NK-92 treated with Interleukin-12 subunit alpha and Interleukin-12 subunit beta, amount 100 ng/mL, for 24 hours (cell line): ENCODE results near the gene IFNA14.
"Not testable (repeated sequence)": the region's sequence is repeated elsewhere in the genome, so short reads cannot be mapped to it uniquely, and the experiment has no call there.

ENCODE experiments used
- DNase-seq: peaks from one replicate; lab custom pipeline; 2025; lab: John Stamatoyannopoulos, UW

IFNA14 gene

GRCh38 chr9:21213411-21214326 is 26.1 kb downstream of the IFNA14 start:
- not testable (repeated sequence) for DNase-seq

- DNase-seq, result not testable (repeated sequence)
Measured at GRCh38 chr9:21212160-21212559, 27.6 kb downstream of the IFNA14 start.

- not testable (repeated sequence) for DNase-seq
Measured at GRCh38 chr9:21210782-21211181, 29.0 kb downstream of the IFNA14 start.

DNA sequence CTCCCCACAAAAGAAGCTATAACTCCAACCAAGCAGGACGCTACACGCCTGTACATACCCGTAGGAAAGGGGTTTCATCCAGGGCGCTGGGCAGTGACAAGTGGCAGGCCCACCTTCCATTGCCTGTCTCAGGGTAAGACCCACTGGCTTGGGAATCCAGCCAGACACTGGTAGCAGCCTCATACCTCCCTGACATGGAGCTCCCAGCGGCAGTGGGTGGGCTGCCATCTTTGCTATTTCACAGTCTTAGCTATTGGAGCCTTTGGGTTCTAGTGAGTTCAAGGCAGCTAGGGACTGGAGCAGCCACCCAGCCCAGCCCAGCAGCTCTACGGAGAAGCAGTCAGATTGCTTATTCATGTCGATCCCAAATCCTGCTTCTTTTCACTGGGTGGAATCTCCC is 29.5 kb downstream of the IFNA14 start:
- DNase-seq, result no peak

DNA sequence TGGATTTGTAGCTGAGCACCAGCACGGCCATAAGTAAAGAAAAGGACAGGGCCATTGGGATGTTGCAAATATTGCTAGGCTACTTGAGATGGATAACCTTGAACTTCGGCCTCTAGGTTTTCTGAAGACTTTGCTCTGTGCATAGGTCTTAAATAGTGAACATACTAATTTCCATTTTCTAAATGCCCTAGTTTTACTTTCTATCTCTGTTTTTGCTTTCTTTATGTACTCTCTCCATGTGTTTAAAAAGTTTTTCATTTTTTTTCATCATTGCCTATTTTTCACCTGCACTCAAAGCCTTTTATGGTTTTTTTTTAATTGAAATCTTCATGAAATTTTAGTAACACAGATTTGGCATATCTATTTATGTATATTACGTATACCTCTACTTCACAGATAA is 32.8 kb downstream of the IFNA14 start, which contains the start of gene IFNA10:
Gene IFNA10 (minus strand): TSS at position 101 of the 400 bp plus-strand sequence. CDS start 46 bp downstream, at position 55.
- not testable (repeated sequence) for DNase-seq

- DNase-seq, result no peak
Measured at GRCh38 chr9:21205204-21205603, 34.6 kb downstream of the IFNA14 start.

- not testable (repeated sequence) for DNase-seq
Measured at GRCh38 chr9:21202105-21202504, 37.7 kb downstream of the IFNA14 start, which contains the start of gene IFNA7. Gene IFNA7, minus strand, starts transcription at chr9:21202205. Its CDS starts 40 bp downstream, at chr9:21202165.

DNA sequence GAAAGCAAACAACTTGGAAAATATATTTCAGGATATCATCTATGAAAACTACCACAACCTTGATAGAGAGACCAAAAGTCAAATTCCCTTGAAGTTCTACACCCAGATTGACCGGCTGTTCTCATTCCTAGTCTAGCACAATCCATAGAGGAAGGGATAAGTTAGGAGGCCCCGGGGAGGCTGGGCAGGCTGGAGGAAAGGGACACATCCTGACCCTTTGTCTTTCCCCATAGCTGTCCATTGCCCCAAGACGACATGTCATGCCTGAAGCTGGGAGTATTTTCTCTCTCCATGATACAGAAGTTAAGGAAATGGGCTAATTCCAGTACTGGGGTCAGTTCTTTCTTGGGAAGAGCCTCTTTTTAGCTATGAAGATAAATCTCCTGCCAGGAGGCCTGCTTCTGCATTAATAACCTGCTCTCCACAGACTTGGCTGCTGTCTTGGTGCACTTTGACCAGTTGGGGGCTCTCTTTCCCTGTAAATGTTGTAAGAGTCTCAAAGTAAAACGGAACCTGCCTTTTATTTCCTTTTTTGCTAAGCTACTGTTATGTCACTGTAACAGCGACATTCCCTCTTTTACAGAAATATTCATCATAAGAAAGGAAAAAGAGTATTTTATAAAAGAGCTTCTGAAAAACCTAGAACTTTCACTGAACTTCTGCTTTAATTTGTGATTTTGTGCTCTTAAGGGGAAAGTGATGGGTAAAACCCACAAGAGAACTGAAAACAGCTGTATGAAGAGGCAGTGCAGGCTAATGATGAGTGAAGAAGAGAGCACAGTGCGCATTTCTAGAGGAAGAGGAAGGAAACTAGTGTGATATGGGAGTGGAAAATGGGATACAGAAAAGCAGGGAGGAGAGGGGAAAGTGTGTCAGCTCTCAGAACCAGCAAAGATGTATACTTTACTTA is 44.7 kb downstream of the IFNA14 start:
- DNase-seq, result not testable (repeated sequence)
